Measurements from ENCODE around the gene SYNPO2.

- no peak for TF ChIP-seq POLR2AphosphoS5 (IDR thresholded peaks at IDR 0.05; ENCODE audit: low read depth, low read length)
- TF ChIP-seq, protein P1, sequence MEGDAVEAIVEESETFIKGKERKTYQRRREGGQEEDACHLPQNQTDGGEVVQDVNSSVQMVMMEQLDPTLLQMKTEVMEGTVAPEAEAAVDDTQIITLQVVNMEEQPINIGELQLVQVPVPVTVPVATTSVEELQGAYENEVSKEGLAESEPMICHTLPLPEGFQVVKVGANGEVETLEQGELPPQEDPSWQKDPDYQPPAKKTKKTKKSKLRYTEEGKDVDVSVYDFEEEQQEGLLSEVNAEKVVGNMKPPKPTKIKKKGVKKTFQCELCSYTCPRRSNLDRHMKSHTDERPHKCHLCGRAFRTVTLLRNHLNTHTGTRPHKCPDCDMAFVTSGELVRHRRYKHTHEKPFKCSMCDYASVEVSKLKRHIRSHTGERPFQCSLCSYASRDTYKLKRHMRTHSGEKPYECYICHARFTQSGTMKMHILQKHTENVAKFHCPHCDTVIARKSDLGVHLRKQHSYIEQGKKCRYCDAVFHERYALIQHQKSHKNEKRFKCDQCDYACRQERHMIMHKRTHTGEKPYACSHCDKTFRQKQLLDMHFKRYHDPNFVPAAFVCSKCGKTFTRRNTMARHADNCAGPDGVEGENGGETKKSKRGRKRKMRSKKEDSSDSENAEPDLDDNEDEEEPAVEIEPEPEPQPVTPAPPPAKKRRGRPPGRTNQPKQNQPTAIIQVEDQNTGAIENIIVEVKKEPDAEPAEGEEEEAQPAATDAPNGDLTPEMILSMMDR (IDR thresholded peaks at IDR 0.05 in 2 of 3, conservative IDR thresholded peaks at IDR 0.05 in 1 of 3; ENCODE audit: borderline replicate concordance in 1 of 3, insufficient read depth in 1 of 3, low read depth in 2 of 3, low read length in 2 of 3), result no peak
- no peak for TF ChIP-seq ZNF274 (IDR thresholded peaks at IDR 0.05; ENCODE audit: low read depth, low read length)
- TF ChIP-seq, protein P2, sequence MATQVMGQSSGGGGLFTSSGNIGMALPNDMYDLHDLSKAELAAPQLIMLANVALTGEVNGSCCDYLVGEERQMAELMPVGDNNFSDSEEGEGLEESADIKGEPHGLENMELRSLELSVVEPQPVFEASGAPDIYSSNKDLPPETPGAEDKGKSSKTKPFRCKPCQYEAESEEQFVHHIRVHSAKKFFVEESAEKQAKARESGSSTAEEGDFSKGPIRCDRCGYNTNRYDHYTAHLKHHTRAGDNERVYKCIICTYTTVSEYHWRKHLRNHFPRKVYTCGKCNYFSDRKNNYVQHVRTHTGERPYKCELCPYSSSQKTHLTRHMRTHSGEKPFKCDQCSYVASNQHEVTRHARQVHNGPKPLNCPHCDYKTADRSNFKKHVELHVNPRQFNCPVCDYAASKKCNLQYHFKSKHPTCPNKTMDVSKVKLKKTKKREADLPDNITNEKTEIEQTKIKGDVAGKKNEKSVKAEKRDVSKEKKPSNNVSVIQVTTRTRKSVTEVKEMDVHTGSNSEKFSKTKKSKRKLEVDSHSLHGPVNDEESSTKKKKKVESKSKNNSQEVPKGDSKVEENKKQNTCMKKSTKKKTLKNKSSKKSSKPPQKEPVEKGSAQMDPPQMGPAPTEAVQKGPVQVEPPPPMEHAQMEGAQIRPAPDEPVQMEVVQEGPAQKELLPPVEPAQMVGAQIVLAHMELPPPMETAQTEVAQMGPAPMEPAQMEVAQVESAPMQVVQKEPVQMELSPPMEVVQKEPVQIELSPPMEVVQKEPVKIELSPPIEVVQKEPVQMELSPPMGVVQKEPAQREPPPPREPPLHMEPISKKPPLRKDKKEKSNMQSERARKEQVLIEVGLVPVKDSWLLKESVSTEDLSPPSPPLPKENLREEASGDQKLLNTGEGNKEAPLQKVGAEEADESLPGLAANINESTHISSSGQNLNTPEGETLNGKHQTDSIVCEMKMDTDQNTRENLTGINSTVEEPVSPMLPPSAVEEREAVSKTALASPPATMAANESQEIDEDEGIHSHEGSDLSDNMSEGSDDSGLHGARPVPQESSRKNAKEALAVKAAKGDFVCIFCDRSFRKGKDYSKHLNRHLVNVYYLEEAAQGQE (IDR thresholded peaks at IDR 0.05; ENCODE audit: low read depth), result no peak
- no peak for TF ChIP-seq YY1 (IDR thresholded peaks at IDR 0.05; ENCODE audit: extremely low read depth, insufficient replicate concordance, low read depth, low read length)
- no peak for TF ChIP-seq EZH2 (IDR thresholded peaks at IDR 0.05)
- no peak for TF ChIP-seq EGR1 (IDR thresholded peaks at IDR 0.05; ENCODE audit: low read depth)
- TF ChIP-seq JUND (IDR thresholded peaks at IDR 0.05), result no peak
These were observed 157.6 kb downstream of the SYNPO2 start for GRCh38 chr4:119046263-119046662.
